ENCODE results near the gene CNTNAP2. TPM values are rescaled to one million over a fixed set of nuclear protein-coding genes. Genes with fewer than 3 reads are reported as not detected.

Gene CNTNAP2
- total and polyA plus RNA-seq, 8 donors = 0.19 to 18.2 (median 0.56) TPM

DNA sequence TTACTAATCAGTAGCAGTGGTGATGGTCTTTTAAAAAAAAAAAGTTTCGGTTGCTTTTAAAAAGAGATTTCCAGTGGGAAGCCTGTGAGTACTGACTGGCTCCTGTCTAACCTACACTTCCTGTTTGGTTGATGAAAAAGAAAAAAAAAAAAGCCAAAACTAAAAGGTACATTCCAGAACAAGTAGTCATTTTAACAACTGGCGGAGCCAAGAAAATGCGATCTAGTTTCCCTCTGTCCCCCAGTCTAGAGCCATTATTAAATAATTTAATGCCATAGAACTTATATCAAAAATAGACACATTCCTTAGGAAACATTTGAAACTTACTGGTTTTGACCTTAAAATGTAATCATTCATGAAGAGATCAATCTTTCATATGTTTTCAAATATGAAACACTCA is 2219.8 kb downstream of the CNTNAP2 start:
- Histone ChIP-seq H3K27me3 (peaks cover 0 to 78% (median 37%) of the 10 kb centered on the region in 3 donors), H3K4me1 (peaks cover 9 to 17% (median 12%) of the 10 kb centered on the region in 4 donors), H3K36me3 (no peaks in the 10 kb centered on the region), H3K27ac (no peak overlapping the region), H3K9me3 (no peaks in the 10 kb centered on the region), H3K4me3 (no peak overlapping the region)
- no peak for DNase-seq
- 67 to 95% (median 88%) methylated on average over 3 of the region's 3 CpGs for WGBS, 5 donors
- TF ChIP-seq, protein P1, sequence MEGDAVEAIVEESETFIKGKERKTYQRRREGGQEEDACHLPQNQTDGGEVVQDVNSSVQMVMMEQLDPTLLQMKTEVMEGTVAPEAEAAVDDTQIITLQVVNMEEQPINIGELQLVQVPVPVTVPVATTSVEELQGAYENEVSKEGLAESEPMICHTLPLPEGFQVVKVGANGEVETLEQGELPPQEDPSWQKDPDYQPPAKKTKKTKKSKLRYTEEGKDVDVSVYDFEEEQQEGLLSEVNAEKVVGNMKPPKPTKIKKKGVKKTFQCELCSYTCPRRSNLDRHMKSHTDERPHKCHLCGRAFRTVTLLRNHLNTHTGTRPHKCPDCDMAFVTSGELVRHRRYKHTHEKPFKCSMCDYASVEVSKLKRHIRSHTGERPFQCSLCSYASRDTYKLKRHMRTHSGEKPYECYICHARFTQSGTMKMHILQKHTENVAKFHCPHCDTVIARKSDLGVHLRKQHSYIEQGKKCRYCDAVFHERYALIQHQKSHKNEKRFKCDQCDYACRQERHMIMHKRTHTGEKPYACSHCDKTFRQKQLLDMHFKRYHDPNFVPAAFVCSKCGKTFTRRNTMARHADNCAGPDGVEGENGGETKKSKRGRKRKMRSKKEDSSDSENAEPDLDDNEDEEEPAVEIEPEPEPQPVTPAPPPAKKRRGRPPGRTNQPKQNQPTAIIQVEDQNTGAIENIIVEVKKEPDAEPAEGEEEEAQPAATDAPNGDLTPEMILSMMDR (IDR thresholded peaks at IDR 0.05) = no peak
- TF ChIP-seq POLR2A (IDR thresholded peaks at IDR 0.05) (no peak), EP300 (IDR thresholded peaks at IDR 0.05) (no peak), POLR2AphosphoS5 (IDR thresholded peaks at IDR 0.05) (no peak)
- intact Hi-C loops (cut with DNase I; ENCODE audit: low total_unique reads) = no loop called here

DNA sequence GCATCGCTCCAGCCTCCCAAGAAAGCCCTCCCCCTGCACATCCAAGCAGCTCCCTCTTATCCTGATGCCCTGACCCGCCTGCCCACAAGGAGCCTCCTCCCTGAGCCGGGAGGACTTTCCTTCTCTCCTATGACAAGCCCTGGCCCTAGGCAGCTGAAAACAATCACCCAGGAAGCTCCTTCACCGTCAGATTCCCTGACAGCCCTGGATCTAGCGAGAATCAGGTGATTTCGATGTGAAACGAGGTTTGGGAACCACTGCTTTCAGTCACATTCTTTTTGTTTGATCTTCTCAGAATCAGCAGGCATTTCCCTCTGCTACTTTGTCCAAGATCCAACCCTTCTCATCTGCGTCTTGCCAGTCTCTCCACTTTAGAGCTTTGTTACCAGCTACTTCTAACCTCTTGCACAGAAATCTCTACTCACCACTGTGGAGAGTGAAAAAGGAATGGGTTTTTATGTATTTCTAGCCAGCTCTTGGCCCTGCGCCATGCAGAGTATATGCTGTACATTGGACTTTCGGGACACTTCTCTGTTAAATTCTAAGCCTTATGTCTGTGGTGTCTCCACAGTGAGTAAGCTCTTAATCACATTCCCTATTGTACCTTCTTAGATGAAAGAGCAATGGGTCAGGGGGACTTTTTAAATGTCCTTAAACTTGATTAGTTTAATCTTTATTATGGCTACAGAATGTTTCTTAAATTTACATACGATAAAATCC is 2220.8 kb downstream of the CNTNAP2 start:
- no peak overlapping the region for H3K4me3 ChIP-seq
- no peak overlapping the region for H3K27ac ChIP-seq
- H3K9me3 ChIP-seq = no peaks in the 10 kb centered on the region
- intact Hi-C loops (cut with DNase I; ENCODE audit: low total_unique reads) = no loop called here
- TF ChIP-seq EP300 (IDR thresholded peaks at IDR 0.05) (no peak), POLR2AphosphoS5 (IDR thresholded peaks at IDR 0.05) (no peak), POLR2A (IDR thresholded peaks at IDR 0.05) (no peak)
- TF ChIP-seq, protein P1 (IDR thresholded peaks at IDR 0.05) = no peak
- no peak for DNase-seq
- peaks cover 0 to 84% (median 37%) of the 10 kb centered on the region in 3 donors for H3K27me3 ChIP-seq
- H3K36me3 ChIP-seq = no peaks in the 10 kb centered on the region
- H3K4me1 ChIP-seq = peaks cover 9 to 17% (median 12%) of the 10 kb centered on the region in 4 donors
- WGBS, 5 donors = 43 to 51% (median 48%) methylated on average over 11 of the region's 11 CpGs

DNA sequence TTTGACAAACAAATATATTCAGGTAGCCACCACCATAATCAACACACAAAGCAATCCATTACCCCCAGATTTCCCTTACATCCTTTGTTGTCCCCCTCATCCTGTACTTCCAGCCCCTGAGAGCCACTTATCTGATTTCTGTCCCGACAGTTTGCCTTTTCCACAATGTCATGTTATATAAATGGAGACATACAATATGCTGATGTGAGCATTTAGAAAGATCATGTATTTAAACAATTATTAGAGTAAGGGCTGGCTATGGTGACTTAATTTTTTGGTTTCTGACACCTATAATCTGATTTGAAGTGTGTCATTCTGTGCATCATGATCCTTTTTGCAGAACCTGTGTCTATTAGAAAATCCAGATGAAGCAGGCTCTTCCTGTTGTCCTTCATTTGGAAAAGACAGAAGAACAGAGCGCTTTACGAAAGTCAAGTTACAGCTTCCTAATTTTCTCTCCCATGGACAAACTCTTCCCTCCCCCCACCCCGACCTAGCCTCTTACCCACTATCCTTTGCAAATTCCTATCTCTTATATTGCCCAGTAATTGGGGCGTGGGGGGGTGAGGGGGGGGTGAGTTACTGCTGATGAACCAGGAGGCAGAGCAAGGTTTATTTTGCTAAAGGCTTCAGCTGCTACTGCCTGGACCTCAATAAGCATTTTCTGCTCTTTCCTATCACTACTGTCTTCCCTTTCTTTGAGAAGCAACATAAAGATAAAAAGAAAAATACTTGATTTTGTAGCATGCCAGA is 2221.6 kb downstream of the CNTNAP2 start:
- no peak for DNase-seq
- H3K4me1 ChIP-seq = peaks cover 9 to 17% (median 12%) of the 10 kb centered on the region in 4 donors
- H3K27ac ChIP-seq = no peak overlapping the region
- 32 to 37% (median 34%) methylated on average over 5 of the region's 5 CpGs for WGBS, 5 donors
- H3K4me3 ChIP-seq = no peak overlapping the region
- no peaks in the 10 kb centered on the region for H3K36me3 ChIP-seq
- no peaks in the 10 kb centered on the region for H3K9me3 ChIP-seq
- intact Hi-C loops (cut with DNase I; ENCODE audit: low total_unique reads) = no loop called here
- no peak for TF ChIP-seq POLR2AphosphoS5 (IDR thresholded peaks at IDR 0.05)
- no peak for TF ChIP-seq EP300 (IDR thresholded peaks at IDR 0.05)
- TF ChIP-seq, protein P1 (IDR thresholded peaks at IDR 0.05) = no peak
- TF ChIP-seq POLR2A (IDR thresholded peaks at IDR 0.05) = no peak
- H3K27me3 ChIP-seq = peaks cover 0 to 90% (median 37%) of the 10 kb centered on the region in 3 donors

DNA sequence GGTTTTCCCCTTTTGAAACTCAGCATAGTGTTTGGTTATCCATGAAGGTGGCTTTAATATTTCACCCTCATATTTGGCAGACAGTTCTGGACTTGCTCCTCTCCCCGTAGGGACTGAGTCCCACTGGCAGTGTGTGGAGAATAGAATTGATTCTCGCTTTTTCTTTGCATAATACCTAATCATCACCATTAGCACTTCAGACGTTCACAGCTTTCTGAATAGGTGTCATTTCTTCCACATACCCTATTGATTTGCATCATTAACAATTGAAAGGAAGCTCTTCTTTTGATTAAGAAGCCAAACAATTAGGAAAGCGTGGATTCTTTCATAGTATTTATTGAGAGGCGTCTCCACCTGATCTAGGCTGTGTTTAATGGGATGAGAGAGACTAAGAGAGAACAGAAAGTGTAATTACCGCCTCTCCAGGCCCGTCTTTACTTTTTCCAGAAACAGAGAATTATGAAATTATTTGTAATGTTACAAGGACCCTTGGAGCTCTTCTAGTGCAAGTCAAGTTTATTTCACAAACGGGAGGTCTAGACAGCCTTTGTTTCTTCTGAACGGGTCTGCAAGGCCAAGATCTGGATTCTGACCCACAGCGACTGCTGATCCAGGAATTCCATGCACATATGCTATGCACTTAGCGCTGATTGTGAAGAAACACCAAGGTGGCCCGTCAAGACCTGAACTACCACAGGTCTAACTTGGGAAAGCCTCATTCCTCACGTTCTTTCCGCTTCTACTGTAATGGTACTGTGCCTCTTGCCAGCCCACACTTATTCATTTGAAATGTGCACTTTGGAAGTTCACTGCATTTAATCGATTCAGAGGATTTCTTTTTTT is 2224.1 kb downstream of the CNTNAP2 start:
- Histone ChIP-seq H3K4me1 (peaks cover 9 to 17% (median 12%) of the 10 kb centered on the region in 4 donors), H3K27me3 (peaks cover 0 to 73% (median 32%) of the 10 kb centered on the region in 3 donors), H3K36me3 (no peaks in the 10 kb centered on the region), H3K27ac (no peak overlapping the region), H3K9me3 (no peaks in the 10 kb centered on the region), H3K4me3 (no peak overlapping the region)
- TF ChIP-seq EP300 (IDR thresholded peaks at IDR 0.05) (no peak), POLR2A (IDR thresholded peaks at IDR 0.05) (no peak)
- TF ChIP-seq, protein P1 (IDR thresholded peaks at IDR 0.05) = no peak
- intact Hi-C loops (cut with DNase I; ENCODE audit: low total_unique reads) = no loop called here
- WGBS, 5 donors = 74 to 81% (median 79%) methylated on average over 15 of the region's 15 CpGs
- no peak for DNase-seq

Measured in stomach (tissue), 9 donors.